ENCODE results near the gene CHL1. TPM values are rescaled to one million over a fixed set of nuclear protein-coding genes. Genes with fewer than 3 reads are reported as not detected.

CHL1 gene
- total RNA-seq, 1 donor: 1.8 TPM

GRCh38 chr3:291028-291427 lies 94.5 kb downstream of the CHL1 start:
- Histone ChIP-seq H3K4me3 (ENCODE audit: low read length) (no peak overlapping the region), H3K27me3 (ENCODE audit: insufficient read depth, low read length) (no peaks in the 10 kb centered on the region)

GRCh38 chr3:291646-292436 lies 95.3 kb downstream of the CHL1 start:
- no peaks in the 10 kb centered on the region for H3K9me3 ChIP-seq (ENCODE audit: low read depth, low read length)
- no peak overlapping the region for H3K4me3 ChIP-seq (ENCODE audit: low read length)
- no peaks in the 10 kb centered on the region for H3K4me1 ChIP-seq (ENCODE audit: insufficient read depth, low read length)
- no peaks in the 10 kb centered on the region for H3K27me3 ChIP-seq (ENCODE audit: insufficient read depth, low read length)

More at GRCh38 chr3:291028-291427, 94.5 kb downstream of the CHL1 start:
- no peaks in the 10 kb centered on the region for H3K4me1 ChIP-seq (ENCODE audit: insufficient read depth, low read length)
- no peaks in the 10 kb centered on the region for H3K9me3 ChIP-seq (ENCODE audit: low read depth, low read length)

- Histone ChIP-seq H3K9me3 (ENCODE audit: low read depth, low read length) (no peaks in the 10 kb centered on the region), H3K4me1 (ENCODE audit: insufficient read depth, low read length) (no peaks in the 10 kb centered on the region), H3K4me3 (ENCODE audit: low read length) (no peak overlapping the region), H3K27me3 (ENCODE audit: insufficient read depth, low read length) (no peaks in the 10 kb centered on the region)
Measured at GRCh38 chr3:294096-294495, 97.5 kb downstream of the CHL1 start.

DNA sequence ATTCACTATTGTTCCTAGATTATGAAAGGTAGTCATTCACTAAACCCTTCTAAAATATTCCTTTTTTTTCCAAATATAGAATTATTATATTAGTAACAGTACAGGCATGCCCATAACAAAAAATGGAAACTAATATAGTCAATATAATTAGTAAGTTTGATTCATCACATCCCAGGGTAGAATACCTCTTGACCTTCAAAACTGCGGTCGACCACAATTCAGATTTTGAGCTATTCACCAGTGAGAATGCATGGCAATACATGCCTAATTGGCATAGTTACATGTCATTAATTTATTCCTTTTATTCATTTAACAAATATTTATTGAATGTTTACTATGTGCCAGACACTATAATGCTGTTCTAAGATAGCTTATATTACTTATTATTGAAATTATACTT lies 98.0 kb downstream of the CHL1 start:
- Histone ChIP-seq H3K9me3 (ENCODE audit: low read depth, low read length) (no peaks in the 10 kb centered on the region), H3K4me3 (ENCODE audit: low read length) (no peak overlapping the region), H3K27me3 (ENCODE audit: insufficient read depth, low read length) (no peaks in the 10 kb centered on the region), H3K4me1 (ENCODE audit: insufficient read depth, low read length) (no peaks in the 10 kb centered on the region)

GRCh38 chr3:295166-295565 lies 98.6 kb downstream of the CHL1 start:
- Histone ChIP-seq H3K4me1 (ENCODE audit: insufficient read depth, low read length) (no peaks in the 10 kb centered on the region), H3K9me3 (ENCODE audit: low read depth, low read length) (no peaks in the 10 kb centered on the region), H3K27me3 (ENCODE audit: insufficient read depth, low read length) (no peaks in the 10 kb centered on the region), H3K4me3 (ENCODE audit: low read length) (no peak overlapping the region)

GRCh38 chr3:297585-297984 lies 101.0 kb downstream of the CHL1 start:
- Histone ChIP-seq H3K4me1 (ENCODE audit: insufficient read depth, low read length) (no peaks in the 10 kb centered on the region), H3K27me3 (ENCODE audit: insufficient read depth, low read length) (no peaks in the 10 kb centered on the region), H3K4me3 (ENCODE audit: low read length) (no peak overlapping the region), H3K9me3 (ENCODE audit: low read depth, low read length) (no peaks in the 10 kb centered on the region)

DNA sequence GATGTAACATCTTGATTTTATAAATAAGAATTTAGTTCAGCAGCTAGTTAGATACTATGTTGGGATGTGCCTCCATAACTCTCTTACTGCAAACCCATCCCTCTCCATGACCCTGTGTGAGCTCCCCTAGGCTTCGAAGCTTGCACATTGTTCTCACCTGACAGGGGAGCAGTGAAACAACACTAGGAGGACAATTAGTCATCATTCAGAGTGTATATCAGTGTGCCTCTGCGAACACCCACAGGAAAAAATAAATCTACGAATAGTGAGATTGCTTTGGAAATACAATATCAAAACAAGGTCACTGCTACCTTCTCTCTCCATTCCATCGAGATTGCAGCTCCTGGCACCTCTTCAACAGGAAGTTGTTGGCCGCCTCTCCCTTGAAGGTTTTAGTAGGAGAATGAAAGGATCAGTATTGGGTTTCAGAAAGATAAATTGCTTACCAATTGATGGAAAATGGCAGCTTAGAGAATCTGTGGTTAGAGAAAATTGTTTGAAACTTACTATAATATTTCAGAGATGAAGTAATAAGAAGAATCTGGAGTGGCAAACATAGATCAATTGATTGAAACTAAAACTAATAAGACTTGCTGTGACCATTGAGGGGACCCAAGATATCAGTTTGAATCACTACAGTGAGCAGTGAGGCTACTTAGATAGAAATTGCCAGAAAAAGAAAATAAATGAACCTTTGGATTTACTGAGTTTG lies 103.2 kb downstream of the CHL1 start:
- H3K4me3 ChIP-seq (ENCODE audit: low read length): no peak overlapping the region
- no peaks in the 10 kb centered on the region for H3K9me3 ChIP-seq (ENCODE audit: low read depth, low read length)
- no peaks in the 10 kb centered on the region for H3K4me1 ChIP-seq (ENCODE audit: insufficient read depth, low read length)
- no peaks in the 10 kb centered on the region for H3K27me3 ChIP-seq (ENCODE audit: insufficient read depth, low read length)

- no peaks in the 10 kb centered on the region for H3K9me3 ChIP-seq (ENCODE audit: low read depth, low read length)
- no peaks in the 10 kb centered on the region for H3K27me3 ChIP-seq (ENCODE audit: insufficient read depth, low read length)
- no peaks in the 10 kb centered on the region for H3K4me1 ChIP-seq (ENCODE audit: insufficient read depth, low read length)
- no peak overlapping the region for H3K4me3 ChIP-seq (ENCODE audit: low read length)
Measured at GRCh38 chr3:307182-307581, 110.6 kb downstream of the CHL1 start.

- Histone ChIP-seq H3K27me3 (ENCODE audit: insufficient read depth, low read length) (no peaks in the 10 kb centered on the region), H3K9me3 (ENCODE audit: low read depth, low read length) (no peaks in the 10 kb centered on the region), H3K4me3 (ENCODE audit: low read length) (no peak overlapping the region), H3K4me1 (ENCODE audit: insufficient read depth, low read length) (no peaks in the 10 kb centered on the region)
Measured at GRCh38 chr3:308597-309321, 112.2 kb downstream of the CHL1 start.

- H3K9me3 ChIP-seq (ENCODE audit: low read depth, low read length): no peaks in the 10 kb centered on the region
Measured at GRCh38 chr3:312160-312733, 115.7 kb downstream of the CHL1 start.

DNA sequence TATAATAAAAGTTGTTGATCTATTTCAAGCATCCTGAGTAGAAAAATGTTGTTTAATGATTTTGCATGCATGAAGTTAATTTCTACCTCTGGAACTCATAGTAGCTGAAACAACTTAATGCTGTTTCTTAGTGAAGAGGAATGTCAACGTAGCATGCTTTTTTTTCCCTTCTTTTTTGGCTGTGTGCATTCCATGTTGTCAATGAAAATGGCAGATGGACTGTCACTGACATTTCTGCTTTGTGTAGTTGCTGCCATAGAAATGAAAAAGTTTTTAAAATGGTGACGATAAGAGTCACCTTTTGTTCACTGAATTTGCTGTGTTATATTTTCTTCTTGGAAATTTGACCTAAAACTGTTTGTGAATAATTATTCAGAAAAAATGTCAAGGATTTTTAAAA lies 116.3 kb downstream of the CHL1 start:
- H3K4me3 ChIP-seq (ENCODE audit: low read length): no peak overlapping the region
- no peaks in the 10 kb centered on the region for H3K27me3 ChIP-seq (ENCODE audit: insufficient read depth, low read length)
- no peaks in the 10 kb centered on the region for H3K4me1 ChIP-seq (ENCODE audit: insufficient read depth, low read length)
- no peaks in the 10 kb centered on the region for H3K9me3 ChIP-seq (ENCODE audit: low read depth, low read length)

More at GRCh38 chr3:312160-312733, 115.7 kb downstream of the CHL1 start:
- Histone ChIP-seq H3K4me1 (ENCODE audit: insufficient read depth, low read length) (no peaks in the 10 kb centered on the region), H3K27me3 (ENCODE audit: insufficient read depth, low read length) (no peaks in the 10 kb centered on the region), H3K4me3 (ENCODE audit: low read length) (no peak overlapping the region)

GRCh38 chr3:317012-317411 lies 120.4 kb downstream of the CHL1 start:
- no peak overlapping the region for H3K4me3 ChIP-seq (ENCODE audit: low read length)
- H3K27me3 ChIP-seq (ENCODE audit: insufficient read depth, low read length): no peaks in the 10 kb centered on the region
- no peaks in the 10 kb centered on the region for H3K9me3 ChIP-seq (ENCODE audit: low read depth, low read length)
- H3K4me1 ChIP-seq (ENCODE audit: insufficient read depth, low read length): no peaks in the 10 kb centered on the region

GRCh38 chr3:318903-319302 lies 122.3 kb downstream of the CHL1 start:
- Histone ChIP-seq H3K27me3 (ENCODE audit: insufficient read depth, low read length) (no peaks in the 10 kb centered on the region), H3K4me3 (ENCODE audit: low read length) (no peak overlapping the region), H3K9me3 (ENCODE audit: low read depth, low read length) (no peaks in the 10 kb centered on the region), H3K4me1 (ENCODE audit: insufficient read depth, low read length) (no peaks in the 10 kb centered on the region)

DNA sequence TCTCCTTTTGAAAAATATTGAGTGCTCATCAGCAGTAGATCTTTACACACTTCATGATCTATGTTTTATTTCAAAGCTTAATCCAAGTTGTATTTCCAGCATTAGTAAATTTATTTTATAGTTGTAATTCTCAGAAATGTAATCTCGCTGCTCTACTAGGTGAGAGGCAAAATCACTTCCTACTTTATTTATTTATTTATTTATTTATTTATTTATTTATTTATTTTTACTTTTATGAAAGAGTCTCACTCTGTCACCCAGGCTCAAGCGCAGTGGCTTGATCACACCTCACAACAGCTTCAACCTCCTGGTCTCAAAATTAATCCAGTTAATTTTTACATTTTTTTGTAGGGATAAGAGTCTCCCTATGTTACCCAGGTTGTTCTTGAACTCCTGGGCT lies 127.9 kb downstream of the CHL1 start:
- H3K4me1 ChIP-seq (ENCODE audit: insufficient read depth, low read length): no peaks in the 10 kb centered on the region

DNA sequence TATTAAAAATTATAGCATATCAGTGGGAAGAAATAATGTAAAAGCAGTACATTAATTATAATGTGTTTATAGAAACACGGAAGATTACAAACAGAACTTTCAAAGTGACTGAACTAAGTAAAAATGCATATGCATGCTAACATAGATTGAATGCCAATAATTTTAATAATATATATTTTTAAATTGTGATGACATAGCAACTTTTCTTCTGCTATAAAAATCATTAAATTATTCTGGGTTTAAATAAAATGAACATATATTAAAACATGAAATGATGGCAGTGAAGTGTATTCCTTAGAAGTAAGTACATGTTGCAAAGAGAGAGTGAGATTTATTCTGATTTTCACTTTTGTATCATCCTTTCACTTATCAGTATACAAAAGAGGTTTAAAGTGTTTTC lies 128.9 kb downstream of the CHL1 start:
- no peaks in the 10 kb centered on the region for H3K27me3 ChIP-seq (ENCODE audit: insufficient read depth, low read length)
- H3K9me3 ChIP-seq (ENCODE audit: low read depth, low read length): no peaks in the 10 kb centered on the region
- no peaks in the 10 kb centered on the region for H3K4me1 ChIP-seq (ENCODE audit: insufficient read depth, low read length)
- no peak overlapping the region for H3K4me3 ChIP-seq (ENCODE audit: low read length)

More for the DNA sequence above, 127.9 kb downstream of the CHL1 start:
- H3K27me3 ChIP-seq (ENCODE audit: insufficient read depth, low read length): no peaks in the 10 kb centered on the region
- no peak overlapping the region for H3K4me3 ChIP-seq (ENCODE audit: low read length)
- H3K9me3 ChIP-seq (ENCODE audit: low read depth, low read length): no peaks in the 10 kb centered on the region

All from mononuclear cell (primary cell).